Measurements from ENCODE around the gene REXO4.

DNA sequence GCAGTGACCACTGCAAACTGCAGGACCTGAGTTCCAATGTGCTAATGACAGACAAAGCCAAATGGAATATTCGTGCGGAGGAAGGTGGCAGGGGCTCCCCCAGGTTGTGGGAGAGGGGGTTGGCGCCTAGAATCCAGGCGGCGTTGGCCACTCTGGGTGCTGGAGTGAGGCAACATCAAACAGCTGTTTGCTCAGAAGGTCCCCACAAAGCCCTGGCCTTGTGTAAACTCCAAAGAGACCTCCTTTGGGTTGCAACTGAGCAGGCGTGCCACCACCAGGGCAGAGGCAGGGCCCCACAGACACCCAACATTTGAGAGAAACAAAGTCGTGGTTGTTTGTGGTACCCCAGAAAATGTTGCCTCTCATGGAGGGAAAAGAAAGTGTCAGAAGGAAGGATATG, 27.1 kb downstream of the REXO4 start:
- TF ChIP-seq POLR2A (IDR thresholded peaks at IDR 0.05): no peak
- TF ChIP-seq POLR2AphosphoS5 (IDR thresholded peaks at IDR 0.05): no peak

Data from transverse colon (tissue), 3 donors.